ENCODE measurements around the gene KDM4D. TPM values are rescaled to one million over a fixed set of nuclear protein-coding genes. Genes with fewer than 3 reads are reported as not detected.

Gene KDM4D
- total RNA-seq, 1 donor from 2014 or later = 1.0 TPM

DNA sequence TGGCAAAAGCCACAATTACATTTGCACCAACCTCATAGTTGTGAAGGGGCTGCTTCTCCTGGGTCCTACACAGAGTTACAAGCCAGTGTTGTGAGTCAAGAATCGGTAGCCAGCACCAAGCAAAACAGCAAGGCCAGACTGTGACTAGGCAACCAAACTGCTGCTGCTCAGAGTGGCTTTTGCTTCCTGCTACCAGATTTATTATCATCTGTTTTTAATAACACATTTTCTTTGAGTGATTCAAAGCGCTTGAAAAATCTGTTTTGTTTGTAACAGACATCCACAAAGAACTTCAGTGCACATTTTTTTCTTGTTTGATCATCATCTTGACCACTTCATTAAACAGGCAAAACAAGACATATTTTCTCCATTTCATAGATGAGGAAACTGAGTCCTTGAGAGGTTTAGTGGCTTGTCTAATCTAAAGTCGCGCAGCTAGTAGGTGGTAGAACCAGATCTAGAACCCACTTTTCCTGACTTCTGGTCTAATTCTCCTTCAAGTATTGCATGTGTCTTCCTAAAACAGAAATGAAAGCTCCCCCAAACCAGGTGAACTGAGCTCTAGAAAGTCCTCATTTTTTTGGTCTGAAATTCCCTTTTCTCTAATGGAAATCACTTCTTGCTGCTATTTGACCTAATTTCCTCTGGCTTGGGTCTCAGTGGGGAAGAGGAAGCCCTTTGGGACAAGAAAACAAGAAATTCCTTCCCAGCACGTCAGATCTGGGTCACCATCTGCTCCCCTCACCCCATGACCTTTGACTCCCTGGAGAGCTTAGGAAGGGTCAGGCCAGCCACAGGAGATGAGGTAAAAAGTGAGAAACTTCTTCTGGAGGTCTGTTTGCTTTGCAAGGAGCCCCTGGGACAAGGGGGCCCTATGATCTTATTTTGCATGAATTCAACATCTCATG is 40.0 kb upstream of the KDM4D start:
- Histone ChIP-seq H3K27ac (ENCODE audit: low read depth, low read length) (peak overlapping the region; percentile 21), H3K9ac (ENCODE audit: low read depth in 1 of 3, low read length in 3 of 3) (no peak overlapping the region), H3K9me3 (ENCODE audit: control insufficient read depth in 3 of 3, low read length in 3 of 3) (no peaks in the 10 kb centered on the region), H3K4me1 (ENCODE audit: control insufficient read depth in 3 of 3, insufficient read depth in 3 of 3, low read length in 3 of 3) (peaks cover 11 to 20% (median 16%) of the 10 kb centered on the region in 3 donors), H3K36me3 (ENCODE audit: control insufficient read depth in 3 of 3, insufficient read depth in 3 of 3, low read length in 3 of 3) (no peaks in the 10 kb centered on the region), H3K27me3 (ENCODE audit: control insufficient read depth in 3 of 3, insufficient read depth in 3 of 3, low read length in 3 of 3) (no peaks in the 10 kb centered on the region), H3K4me3 (ENCODE audit: low read length in 3 of 3) (no peak overlapping the region)

GRCh38 chr11:94934362-94934761 is 39.1 kb upstream of the KDM4D start:
- H3K9me3 ChIP-seq (ENCODE audit: control insufficient read depth in 3 of 3, low read length in 3 of 3) = no peaks in the 10 kb centered on the region
- H3K4me1 ChIP-seq (ENCODE audit: control insufficient read depth in 3 of 3, insufficient read depth in 3 of 3, low read length in 3 of 3) = peaks cover 17 to 25% (median 22%) of the 10 kb centered on the region in 3 donors
- H3K27me3 ChIP-seq (ENCODE audit: control insufficient read depth in 3 of 3, insufficient read depth in 3 of 3, low read length in 3 of 3) = no peaks in the 10 kb centered on the region
- H3K4me3 ChIP-seq (ENCODE audit: low read length in 3 of 3) = no peak overlapping the region
- no peaks in the 10 kb centered on the region for H3K36me3 ChIP-seq (ENCODE audit: control insufficient read depth in 3 of 3, insufficient read depth in 3 of 3, low read length in 3 of 3)
- no peak overlapping the region for H3K9ac ChIP-seq (ENCODE audit: low read depth in 1 of 3, low read length in 3 of 3)
- H3K27ac ChIP-seq (ENCODE audit: low read depth, low read length) = peak overlapping the region; percentile 21

GRCh38 chr11:94934846-94935245 is 38.7 kb upstream of the KDM4D start:
- no peaks in the 10 kb centered on the region for H3K36me3 ChIP-seq (ENCODE audit: control insufficient read depth in 3 of 3, insufficient read depth in 3 of 3, low read length in 3 of 3)
- no peaks in the 10 kb centered on the region for H3K27me3 ChIP-seq (ENCODE audit: control insufficient read depth in 3 of 3, insufficient read depth in 3 of 3, low read length in 3 of 3)
- H3K4me1 ChIP-seq (ENCODE audit: control insufficient read depth in 3 of 3, insufficient read depth in 3 of 3, low read length in 3 of 3) = peaks cover 17 to 25% (median 22%) of the 10 kb centered on the region in 3 donors
- no peak overlapping the region for H3K9ac ChIP-seq (ENCODE audit: low read depth in 1 of 3, low read length in 3 of 3)
- H3K9me3 ChIP-seq (ENCODE audit: control insufficient read depth in 3 of 3, low read length in 3 of 3) = no peaks in the 10 kb centered on the region
- H3K27ac ChIP-seq (ENCODE audit: low read depth, low read length) = no peak overlapping the region
- H3K4me3 ChIP-seq (ENCODE audit: low read length in 3 of 3) = no peak overlapping the region

- H3K27me3 ChIP-seq (ENCODE audit: control insufficient read depth in 3 of 3, insufficient read depth in 3 of 3, low read length in 3 of 3) = peaks cover 0 to 3% (median 0%) of the 10 kb centered on the region in 3 donors
- peak overlapping the region; percentile 48 for H3K27ac ChIP-seq (ENCODE audit: low read depth, low read length)
- no peaks in the 10 kb centered on the region for H3K36me3 ChIP-seq (ENCODE audit: control insufficient read depth in 3 of 3, insufficient read depth in 3 of 3, low read length in 3 of 3)
- H3K4me1 ChIP-seq (ENCODE audit: control insufficient read depth in 3 of 3, insufficient read depth in 3 of 3, low read length in 3 of 3) = peaks cover 17 to 22% (median 22%) of the 10 kb centered on the region in 3 donors
- H3K9me3 ChIP-seq (ENCODE audit: control insufficient read depth in 3 of 3, low read length in 3 of 3) = no peaks in the 10 kb centered on the region
- no peak overlapping the region for H3K9ac ChIP-seq (ENCODE audit: low read depth in 1 of 3, low read length in 3 of 3)
- H3K4me3 ChIP-seq (ENCODE audit: low read length in 3 of 3) = no peak overlapping the region
Observed at GRCh38 chr11:94938095-94939055, 35.1 kb upstream of the KDM4D start.

DNA sequence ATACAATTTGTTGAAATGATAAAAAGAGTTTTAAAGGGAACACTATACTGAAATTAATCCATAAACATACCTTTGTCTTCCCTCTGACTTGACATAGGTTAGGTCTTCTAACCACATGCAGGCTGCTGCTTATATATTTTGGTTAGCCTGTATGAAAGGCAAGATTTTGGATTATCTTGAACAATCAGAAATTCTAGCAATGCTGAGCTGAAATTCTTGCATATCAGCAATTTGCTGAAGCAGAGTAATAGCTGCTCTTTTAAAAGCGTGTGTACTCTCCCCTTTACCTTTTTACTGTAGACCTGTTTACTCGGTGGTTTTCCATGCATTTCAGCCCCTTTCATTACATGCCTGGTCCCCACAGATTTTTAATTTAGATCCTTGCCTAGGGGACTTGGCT is 34.2 kb upstream of the KDM4D start:
- H3K27ac ChIP-seq (ENCODE audit: low read depth, low read length) = no peak overlapping the region
- no peak overlapping the region for H3K9ac ChIP-seq (ENCODE audit: low read depth in 1 of 3, low read length in 3 of 3)
- no peak overlapping the region for H3K4me3 ChIP-seq (ENCODE audit: low read length in 3 of 3)
- H3K36me3 ChIP-seq (ENCODE audit: control insufficient read depth in 3 of 3, insufficient read depth in 3 of 3, low read length in 3 of 3) = no peaks in the 10 kb centered on the region
- peaks cover 12 to 18% (median 15%) of the 10 kb centered on the region in 3 donors for H3K4me1 ChIP-seq (ENCODE audit: control insufficient read depth in 3 of 3, insufficient read depth in 3 of 3, low read length in 3 of 3)
- no peaks in the 10 kb centered on the region for H3K9me3 ChIP-seq (ENCODE audit: control insufficient read depth in 3 of 3, low read length in 3 of 3)
- H3K27me3 ChIP-seq (ENCODE audit: control insufficient read depth in 3 of 3, insufficient read depth in 3 of 3, low read length in 3 of 3) = peaks cover 0 to 3% (median 0%) of the 10 kb centered on the region in 3 donors

DNA sequence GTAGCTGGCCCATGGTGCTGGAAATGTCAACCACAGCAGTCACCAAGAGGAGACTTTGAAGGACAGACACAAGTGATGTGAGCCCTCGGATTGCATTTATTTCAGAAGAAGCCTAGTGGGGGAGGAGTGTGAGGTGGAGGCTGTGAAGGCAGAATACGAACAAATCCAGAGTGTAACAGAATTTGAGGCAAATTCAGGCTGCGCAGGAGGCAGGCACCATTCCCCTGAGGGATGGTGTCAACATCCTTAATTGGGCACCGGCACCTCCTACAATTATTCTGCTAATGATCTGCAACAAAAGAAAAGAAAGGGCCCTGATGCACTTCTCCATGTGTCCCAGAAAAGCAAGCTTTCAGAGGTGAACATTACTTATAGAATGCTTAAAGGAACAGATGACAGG is 32.4 kb upstream of the KDM4D start:
- H3K27ac ChIP-seq (ENCODE audit: low read depth, low read length) = no peak overlapping the region

GRCh38 chr11:94946812-94947211 is 26.7 kb upstream of the KDM4D start:
- Histone ChIP-seq H3K4me3 (ENCODE audit: low read length in 3 of 3) (no peak overlapping the region), H3K4me1 (ENCODE audit: control insufficient read depth in 3 of 3, insufficient read depth in 3 of 3, low read length in 3 of 3) (no peaks in the 10 kb centered on the region), H3K36me3 (ENCODE audit: control insufficient read depth in 3 of 3, insufficient read depth in 3 of 3, low read length in 3 of 3) (no peaks in the 10 kb centered on the region), H3K9me3 (ENCODE audit: control insufficient read depth in 3 of 3, low read length in 3 of 3) (no peaks in the 10 kb centered on the region), H3K27me3 (ENCODE audit: control insufficient read depth in 3 of 3, insufficient read depth in 3 of 3, low read length in 3 of 3) (peaks cover 0 to 3% (median 0%) of the 10 kb centered on the region in 3 donors), H3K9ac (ENCODE audit: low read depth in 1 of 3, low read length in 3 of 3) (no peak overlapping the region), H3K27ac (ENCODE audit: low read depth, low read length) (no peak overlapping the region)

More for the DNA sequence above, 32.4 kb upstream of the KDM4D start:
- Histone ChIP-seq H3K4me3 (ENCODE audit: low read length in 3 of 3) (no peak overlapping the region), H3K9me3 (ENCODE audit: control insufficient read depth in 3 of 3, low read length in 3 of 3) (no peaks in the 10 kb centered on the region), H3K9ac (ENCODE audit: low read depth in 1 of 3, low read length in 3 of 3) (no peak overlapping the region), H3K27me3 (ENCODE audit: control insufficient read depth in 3 of 3, insufficient read depth in 3 of 3, low read length in 3 of 3) (peaks cover 0 to 3% (median 0%) of the 10 kb centered on the region in 3 donors), H3K4me1 (ENCODE audit: control insufficient read depth in 3 of 3, insufficient read depth in 3 of 3, low read length in 3 of 3) (peaks cover 12 to 16% (median 13%) of the 10 kb centered on the region in 3 donors), H3K36me3 (ENCODE audit: control insufficient read depth in 3 of 3, insufficient read depth in 3 of 3, low read length in 3 of 3) (no peaks in the 10 kb centered on the region)

- Histone ChIP-seq H3K9me3 (ENCODE audit: control insufficient read depth in 3 of 3, low read length in 3 of 3) (no peaks in the 10 kb centered on the region), H3K4me3 (ENCODE audit: low read length in 3 of 3) (no peak overlapping the region), H3K9ac (ENCODE audit: low read depth in 1 of 3, low read length in 3 of 3) (no peak overlapping the region), H3K4me1 (ENCODE audit: control insufficient read depth in 3 of 3, insufficient read depth in 3 of 3, low read length in 3 of 3) (no peaks in the 10 kb centered on the region), H3K27me3 (ENCODE audit: control insufficient read depth in 3 of 3, insufficient read depth in 3 of 3, low read length in 3 of 3) (peaks cover 0 to 2% (median 0%) of the 10 kb centered on the region in 3 donors), H3K27ac (ENCODE audit: low read depth, low read length) (no peak overlapping the region), H3K36me3 (ENCODE audit: control insufficient read depth in 3 of 3, insufficient read depth in 3 of 3, low read length in 3 of 3) (no peaks in the 10 kb centered on the region)
Observed at GRCh38 chr11:94948070-94948617, 25.4 kb upstream of the KDM4D start.

DNA sequence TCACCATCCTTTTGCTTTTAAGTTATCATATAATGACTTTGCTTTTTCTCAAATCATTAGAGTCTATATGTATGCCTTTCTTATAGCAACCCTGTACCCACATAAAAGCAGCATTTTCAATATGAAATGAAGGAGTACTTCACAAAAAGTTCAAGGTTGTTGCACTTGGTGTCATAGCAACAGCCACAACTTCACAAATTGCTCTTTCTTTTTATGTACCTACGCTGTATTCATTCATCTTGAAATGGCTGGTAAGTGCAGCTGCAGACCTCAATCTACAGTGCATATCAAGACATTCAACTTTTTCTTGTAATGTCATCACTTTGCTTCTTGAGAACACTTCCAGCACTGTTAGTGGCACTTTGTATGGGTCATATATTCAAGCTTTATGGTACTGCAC is 18.8 kb upstream of the KDM4D start:
- Histone ChIP-seq H3K36me3 (ENCODE audit: control insufficient read depth in 3 of 3, insufficient read depth in 3 of 3, low read length in 3 of 3) (peaks cover 0 to 10% (median under 1%) of the 10 kb centered on the region in 3 donors), H3K4me3 (ENCODE audit: low read length in 3 of 3) (no peak overlapping the region), H3K27ac (ENCODE audit: low read depth, low read length) (no peak overlapping the region), H3K27me3 (ENCODE audit: control insufficient read depth in 3 of 3, insufficient read depth in 3 of 3, low read length in 3 of 3) (no peaks in the 10 kb centered on the region), H3K4me1 (ENCODE audit: control insufficient read depth in 3 of 3, insufficient read depth in 3 of 3, low read length in 3 of 3) (no peaks in the 10 kb centered on the region), H3K9ac (ENCODE audit: low read depth in 1 of 3, low read length in 3 of 3) (no peak overlapping the region), H3K9me3 (ENCODE audit: control insufficient read depth in 3 of 3, low read length in 3 of 3) (no peaks in the 10 kb centered on the region)
